Stimulated activated CD4-positive, alpha-beta T cell treated with anti-CD3 and anti-CD28 coated beads, Interleukin-4, amount 100 ng/mL, for 4 hours (primary cell): ENCODE results near the gene RGS3.

Experiments
- DNase-seq, 2 experiments: peaks; one replicate each; pipeline ENCODE4 v3.0.0-alpha.2; 2020

Gene RGS3

DNA sequence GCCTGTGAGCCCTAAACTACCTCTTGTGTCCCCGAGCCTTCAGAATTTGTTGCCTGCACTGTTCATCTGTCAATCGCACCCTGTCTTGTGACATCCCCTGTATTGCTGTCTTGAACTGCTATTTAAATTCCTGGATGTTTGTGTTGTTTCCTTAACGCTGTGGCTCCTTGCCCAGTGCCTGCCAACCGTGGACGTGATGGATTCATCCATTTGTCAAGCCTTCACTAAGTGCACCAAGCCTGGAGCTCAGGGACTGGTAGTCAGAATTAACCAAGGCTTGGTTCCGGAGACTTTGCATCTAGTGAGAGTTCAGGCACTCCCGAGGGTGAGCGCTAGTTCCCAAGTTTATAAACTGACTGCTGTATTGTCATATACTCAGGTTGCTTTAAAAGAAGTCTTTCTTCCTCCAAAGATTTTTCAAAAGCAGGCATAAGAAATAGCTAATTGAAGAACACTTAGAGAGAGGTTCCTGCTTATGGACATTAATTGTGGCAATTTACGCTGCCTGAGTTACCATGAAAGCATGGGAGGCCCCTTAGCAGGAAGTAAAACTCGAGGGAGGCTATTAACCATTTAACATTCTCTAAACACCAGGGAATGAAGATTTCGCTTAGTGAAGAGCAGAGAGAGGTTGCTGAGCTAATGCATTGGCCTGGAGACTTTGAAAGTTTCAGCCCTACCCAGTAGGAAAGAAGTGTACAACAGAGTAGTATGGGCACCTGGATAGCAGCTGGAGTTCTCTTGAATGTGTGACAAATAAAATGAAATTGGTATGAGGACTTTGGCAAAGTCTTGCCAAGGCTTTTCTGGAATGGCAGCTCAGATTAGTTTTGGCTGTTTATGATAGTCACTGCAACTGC is 29.0 kb downstream of the RGS3 start:
- no peak for DNase-seq

DNA sequence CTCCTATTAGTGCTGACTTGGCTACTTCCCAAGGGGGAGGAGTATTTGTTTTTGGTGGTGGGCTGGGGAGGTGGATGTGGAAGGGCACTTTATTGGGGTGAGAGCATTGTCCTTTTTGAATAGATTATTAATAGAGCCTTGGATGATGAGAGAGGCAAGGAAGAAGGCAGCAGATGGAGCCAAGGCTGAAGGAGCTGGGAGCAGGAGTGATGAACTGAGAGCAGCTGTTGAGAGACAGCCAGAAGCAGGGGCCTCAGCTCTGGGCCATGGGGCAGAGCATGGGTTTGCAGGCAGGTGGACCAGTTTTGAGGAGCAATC is 29.6 kb downstream of the RGS3 start:
- no peak for DNase-seq

DNA sequence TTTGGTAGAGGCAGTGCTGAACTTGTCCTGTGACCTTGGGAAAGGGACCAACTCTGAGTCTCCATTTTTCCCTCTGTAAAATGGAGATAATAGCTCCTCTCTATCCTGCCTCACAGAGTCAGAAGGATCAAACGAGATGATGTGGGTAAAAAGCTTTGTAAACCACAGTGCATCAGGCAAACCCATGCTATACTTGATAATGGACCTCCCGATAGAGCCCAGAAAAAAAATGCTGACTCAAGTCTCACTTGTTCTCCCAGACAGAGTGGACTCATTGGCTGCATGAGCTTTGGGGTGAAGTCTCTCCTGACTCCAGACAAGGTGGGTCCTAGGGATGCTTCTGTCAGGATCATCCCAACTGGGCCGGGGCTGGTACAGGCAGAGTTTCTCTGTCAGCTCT is 32.0 kb downstream of the RGS3 start:
- DNase-seq = no peak

DNA sequence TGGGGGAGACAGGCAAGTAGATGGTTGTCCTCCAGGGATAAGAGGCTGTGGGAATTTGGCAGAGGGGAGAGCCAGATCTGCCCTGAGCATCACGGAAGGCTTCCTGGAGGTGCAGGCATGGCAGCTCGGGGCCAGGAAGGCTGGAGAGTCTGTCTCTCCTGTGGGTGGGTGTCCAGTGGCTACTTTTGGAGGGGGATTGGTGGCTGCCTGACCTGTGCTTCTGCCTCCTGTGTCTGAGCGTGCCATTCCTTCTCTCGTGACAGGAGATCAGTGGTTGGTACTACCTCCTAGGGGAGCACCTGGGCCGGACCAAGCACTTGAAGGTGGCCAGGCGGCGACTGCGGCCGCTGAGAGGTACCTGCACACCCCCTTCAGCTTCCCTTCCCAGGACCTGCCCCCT is 33.5 kb downstream of the RGS3 start:
- no peak for DNase-seq

DNA sequence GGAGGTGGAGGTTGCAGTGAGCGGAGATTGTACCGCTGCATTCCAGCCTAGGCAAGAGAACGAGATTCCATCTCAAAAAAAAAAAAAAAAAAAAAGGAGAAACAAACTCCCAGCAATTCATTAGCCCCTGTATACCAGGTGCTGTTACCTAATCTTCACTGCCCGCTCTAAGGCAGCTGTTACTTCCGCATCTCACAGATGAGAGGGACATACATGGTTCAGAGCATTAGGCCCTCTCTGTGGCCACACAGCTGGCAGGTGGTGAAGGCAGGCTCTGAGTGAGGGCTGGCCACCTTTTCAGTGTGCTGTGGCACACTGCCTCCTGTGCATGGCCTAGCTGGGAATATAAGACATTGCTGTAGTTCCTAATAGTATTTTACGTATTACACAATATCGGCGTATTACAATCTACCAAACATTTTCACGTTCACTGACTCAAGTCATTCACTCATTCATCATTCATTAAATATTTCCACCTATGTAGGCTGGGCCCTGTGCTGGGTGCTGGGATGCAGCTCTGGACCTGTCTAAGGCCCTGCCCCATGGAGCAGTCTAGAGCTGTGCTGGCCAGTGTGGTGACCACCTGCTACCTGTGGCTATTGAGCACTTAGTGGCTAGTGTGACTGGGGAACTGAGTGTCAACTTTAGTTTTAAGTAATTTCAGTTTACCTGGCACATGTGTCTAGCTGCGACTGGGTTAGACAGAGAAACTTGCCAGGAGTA is 35.8 kb downstream of the RGS3 start:
- no peak for DNase-seq

DNA sequence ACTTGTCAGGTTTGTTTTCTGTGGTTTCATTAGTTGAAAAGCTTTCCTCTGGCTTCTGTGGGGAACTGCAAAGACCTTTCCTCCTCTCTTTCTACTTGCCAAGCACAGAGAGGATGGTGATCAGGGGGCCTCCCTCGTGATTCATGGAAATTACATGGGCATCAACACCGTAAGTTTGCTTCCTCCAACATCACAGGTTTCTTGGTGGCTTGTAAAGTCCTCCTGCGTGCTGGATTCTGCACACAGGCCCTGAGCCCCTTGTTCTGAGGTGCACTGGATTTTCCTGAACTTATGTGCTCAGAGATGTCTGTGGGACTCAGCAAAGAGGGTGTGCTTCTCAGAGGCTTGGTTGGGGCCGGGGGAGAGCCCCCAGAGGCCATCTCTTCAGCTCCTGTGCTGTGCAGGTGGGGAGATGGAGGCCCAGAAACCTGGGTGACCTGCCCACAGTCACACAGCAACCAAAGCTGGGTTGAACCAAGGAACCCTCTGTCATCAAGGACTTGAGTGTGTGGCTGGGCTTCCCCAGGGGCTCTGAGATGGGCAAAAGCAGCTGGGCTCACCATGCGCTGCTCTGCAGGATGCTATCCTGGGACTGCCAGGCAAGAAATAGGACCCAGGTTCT is 36.5 kb downstream of the RGS3 start:
- DNase-seq = no peak

DNA sequence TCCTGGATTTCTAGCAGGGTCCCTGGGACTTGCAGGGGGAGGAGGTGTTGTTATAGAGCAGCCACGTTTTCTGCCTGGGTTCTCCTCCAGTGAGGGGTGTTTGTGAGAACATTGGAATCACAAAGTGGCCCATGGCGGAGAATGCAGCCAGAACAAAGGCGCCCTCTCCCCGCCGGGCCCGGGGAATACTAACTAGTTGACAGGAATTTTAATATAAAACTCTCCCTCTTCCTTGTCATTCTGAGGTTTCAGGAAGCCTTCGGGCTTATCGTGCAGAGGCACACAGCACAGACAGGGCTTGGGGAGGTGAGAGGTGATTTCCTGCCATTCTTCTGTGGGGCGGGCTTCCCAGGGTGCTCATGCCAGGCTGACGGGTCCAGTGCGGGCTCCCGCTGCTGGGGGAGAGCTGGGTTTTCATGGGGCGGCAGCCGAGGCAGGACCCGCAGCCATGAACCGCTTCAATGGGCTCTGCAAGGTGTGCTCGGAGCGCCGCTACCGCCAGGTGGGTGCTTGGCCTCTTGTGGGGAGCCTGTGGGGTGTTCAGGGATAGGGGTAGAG is 37.7 kb downstream of the RGS3 start:
- DNase-seq = no peak

DNA sequence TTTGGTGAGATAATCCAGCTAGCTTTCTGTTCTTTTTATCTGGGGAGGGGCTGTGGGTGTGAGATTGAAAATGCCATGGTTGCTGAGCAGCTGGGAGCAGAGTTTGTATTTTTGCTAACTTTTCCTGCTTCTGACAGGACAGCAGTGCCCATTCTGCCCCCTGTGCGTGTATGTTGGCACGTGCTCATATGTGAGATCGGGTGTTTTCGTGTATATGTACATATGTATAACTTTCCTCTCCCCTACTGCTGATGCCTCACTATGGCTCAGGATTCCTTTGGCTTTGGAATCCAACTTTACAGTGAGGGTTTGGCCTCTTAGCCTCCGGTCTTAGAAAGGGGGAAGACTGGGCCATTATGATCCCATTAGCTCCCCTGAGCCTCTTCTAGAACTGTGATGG is 38.3 kb downstream of the RGS3 start:
- no peak for DNase-seq

DNA sequence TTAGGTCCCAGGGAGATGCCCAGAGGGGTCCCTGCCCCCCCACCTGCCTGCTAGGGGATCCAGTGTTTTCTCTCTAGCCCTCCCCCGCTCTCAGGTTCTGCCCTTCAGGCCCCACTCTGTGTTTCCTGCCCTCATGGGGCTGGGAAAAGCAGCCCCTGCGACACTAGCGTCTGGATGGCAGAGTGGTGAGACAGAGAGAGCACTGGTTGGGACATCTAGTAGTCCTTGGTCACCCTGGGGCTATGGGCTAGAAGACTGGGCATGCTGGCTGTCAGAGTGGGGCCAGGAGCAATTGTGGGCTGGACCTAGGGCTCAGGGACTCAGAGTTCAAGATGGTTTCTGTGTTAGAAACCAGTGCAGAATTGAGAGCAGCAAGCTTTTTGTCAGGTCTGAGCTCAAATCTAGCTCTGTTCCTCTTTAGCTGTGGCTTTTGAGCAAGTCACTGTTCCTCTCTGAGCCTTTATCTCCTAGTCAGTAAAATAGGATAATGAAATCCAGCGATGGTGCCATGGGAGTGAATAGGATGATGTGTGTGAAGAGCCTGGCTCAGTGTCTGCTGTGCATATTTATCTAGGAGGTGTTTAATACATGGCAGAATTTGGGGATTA is 39.0 kb downstream of the RGS3 start:
- DNase-seq = no peak

DNA sequence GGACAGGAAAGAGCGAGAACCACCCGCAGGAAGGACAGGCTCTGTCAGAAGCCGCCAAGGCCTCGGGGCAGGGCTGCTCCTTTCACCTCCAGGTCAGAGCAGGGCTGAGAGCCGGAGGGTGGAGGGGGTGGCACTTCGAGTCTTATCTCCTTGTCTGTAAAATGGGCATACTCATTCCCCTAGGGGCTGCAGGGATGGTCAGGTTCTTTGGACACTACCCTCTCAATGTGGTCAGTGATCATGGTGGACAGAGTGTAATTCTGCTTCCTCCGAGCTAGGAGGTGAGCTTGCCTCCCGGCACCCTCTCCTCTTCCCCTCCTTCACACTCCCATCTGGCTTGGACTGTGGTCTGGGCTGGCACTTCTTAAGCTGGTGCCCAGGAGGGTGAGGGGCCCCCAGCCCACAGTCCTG is 39.6 kb downstream of the RGS3 start:
- DNase-seq = no peak

DNA sequence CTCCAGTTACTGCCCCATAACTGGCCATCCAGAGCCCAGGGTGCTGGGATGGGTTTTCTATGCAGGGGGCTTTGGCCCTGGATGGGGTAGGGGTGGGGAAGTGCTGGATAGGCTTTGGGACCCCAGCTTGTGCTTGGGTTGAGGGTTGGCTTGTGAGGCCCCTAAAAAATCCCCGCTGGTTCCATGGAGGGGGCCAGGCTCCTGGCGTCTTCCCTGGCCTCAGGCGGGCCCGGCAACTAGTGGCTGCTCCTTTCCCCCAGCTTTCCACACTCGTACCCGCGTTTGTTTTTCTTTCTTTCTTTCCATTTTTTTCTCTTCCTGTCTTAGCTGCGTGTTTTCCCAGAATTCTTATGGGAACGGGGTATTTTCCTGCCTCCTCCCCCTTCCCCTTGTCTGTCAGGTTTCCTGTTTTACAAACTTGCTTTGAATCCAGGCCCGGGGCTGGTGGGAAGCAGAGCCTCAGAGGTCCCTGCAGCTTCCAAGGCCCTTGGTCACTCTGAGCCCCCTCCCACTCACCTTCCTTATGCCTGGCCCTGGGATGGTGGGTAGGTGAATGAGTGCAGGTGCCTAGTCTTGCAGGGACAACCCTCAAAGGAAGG is 40.2 kb downstream of the RGS3 start:
- no peak for DNase-seq

DNA sequence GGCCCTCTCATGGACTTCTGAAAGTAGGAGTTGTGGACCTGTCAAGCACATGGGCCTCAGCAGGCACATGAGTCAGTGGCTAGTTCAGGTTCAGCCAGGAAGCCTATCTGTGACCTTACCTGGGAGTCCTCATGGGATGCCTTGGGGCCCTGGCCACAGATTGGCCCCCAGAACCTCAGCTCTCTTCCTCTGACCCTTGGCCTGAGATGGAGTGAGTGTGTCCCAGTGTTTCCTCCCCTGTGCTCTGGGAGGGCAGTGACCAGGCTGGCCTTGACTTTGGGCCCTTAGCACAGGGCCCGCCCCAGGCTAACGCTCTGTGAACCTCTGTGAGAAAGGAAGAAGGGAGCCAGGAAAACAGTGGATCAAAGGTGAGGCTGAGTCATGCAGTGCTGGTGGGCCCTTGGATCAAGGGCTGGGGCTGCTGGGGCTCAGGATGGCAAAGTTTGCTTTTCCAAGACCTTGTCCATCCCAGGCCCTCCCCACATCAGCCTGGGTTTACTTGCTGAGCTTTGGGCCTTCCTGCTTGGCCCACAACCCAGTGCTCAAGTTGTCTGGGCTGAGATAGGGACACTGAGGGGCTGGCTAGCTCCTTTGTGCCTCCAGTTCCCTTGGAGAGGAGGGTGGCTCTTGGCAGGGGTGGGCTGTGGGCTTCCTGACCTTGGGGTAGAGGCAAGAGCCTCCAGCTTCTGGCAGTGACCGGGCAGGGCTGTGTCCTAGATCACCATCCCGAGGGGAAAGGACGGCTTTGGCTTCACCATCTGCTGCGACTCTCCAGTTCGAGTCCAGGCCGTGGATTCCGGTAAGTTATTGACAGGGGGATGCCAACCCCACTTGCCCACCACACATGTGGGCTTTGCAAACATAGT is 41.4 kb downstream of the RGS3 start:
- DNase-seq = no peak

DNA sequence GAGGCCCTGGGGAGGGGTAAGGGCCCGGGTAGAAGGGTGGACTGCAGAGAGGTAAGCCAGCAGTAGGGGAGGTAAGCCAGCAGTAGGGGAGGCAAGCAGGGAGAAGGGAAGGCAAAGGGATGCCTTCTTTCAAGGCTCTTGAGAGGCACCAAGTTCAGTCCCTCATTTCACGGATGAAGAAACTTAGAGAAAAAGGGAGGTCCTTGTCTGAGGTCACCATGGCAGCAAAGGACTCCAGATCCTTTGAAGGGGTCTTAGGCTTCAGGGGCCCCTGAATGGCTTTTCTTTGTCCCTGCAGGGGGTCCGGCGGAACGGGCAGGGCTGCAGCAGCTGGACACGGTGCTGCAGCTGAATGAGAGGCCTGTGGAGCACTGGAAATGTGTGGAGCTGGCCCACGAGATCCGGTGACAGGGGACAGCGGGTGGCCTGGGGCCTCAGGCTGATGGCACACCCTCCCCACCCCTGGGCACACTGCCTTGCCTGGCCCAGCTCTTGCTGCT is 42.6 kb downstream of the RGS3 start:
- no peak for DNase-seq

DNA sequence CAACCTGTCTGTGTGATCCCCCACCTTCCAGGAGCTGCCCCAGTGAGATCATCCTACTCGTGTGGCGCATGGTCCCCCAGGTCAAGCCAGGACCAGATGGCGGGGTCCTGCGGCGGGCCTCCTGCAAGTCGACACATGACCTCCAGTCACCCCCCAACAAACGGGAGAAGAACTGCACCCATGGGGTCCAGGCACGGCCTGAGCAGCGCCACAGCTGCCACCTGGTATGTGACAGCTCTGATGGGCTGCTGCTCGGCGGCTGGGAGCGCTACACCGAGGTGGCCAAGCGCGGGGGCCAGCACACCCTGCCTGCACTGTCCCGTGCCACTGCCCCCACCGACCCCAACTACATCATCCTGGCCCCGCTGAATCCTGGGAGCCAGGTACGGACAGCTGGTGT is 43.7 kb downstream of the RGS3 start:
- no peak for DNase-seq

DNA sequence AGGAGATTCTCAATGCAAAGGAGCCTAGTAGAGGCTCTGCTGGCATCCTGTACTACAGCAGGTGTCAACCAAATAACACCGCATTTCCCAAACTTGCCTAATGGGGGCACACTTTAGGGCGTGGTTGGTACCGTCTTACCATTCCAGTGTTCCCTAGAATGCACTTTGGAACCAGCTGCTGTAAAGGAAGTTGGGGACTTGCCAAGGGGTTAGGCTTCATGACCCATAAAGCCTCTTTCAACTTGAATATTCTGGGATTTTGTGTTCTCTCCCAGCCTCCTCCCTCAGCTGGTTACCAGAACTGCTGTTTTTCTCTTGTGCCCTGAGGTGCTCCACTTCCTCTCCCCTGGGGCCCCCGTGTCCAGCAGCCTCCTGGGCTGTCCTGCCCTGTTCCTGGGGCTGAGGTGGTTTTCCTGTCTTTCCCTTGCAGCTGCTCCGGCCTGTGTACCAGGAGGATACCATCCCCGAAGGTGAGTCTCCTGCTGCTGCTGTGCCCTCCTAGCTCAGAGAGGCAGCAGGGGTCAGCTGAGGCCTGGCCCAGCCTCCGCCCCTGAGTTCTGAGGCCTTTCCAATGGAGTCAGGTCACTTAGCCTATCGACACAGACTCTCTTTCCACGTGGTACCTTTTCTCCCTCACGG is 44.7 kb downstream of the RGS3 start:
- DNase-seq = no peak

DNA sequence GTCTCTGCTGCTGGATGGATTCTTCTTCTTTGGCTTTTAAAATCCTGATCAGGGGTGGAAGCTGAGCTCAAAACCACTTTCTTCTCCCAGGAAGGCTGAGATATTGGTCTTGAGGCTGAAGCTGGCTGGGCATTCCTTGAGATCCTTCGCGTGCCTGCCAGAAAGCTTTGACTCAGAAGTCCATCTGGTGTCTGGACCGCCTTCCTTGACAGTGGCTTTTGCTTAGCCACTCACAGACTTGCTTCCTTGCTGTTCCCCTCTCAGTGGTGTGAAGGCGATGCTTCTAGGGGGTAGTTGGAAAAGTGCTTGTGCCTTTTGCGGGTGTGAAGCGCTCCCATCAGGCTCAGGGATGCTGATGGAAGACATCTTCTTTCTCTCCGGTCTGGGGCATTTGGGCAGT is 45.9 kb downstream of the RGS3 start:
- DNase-seq = no peak

DNA sequence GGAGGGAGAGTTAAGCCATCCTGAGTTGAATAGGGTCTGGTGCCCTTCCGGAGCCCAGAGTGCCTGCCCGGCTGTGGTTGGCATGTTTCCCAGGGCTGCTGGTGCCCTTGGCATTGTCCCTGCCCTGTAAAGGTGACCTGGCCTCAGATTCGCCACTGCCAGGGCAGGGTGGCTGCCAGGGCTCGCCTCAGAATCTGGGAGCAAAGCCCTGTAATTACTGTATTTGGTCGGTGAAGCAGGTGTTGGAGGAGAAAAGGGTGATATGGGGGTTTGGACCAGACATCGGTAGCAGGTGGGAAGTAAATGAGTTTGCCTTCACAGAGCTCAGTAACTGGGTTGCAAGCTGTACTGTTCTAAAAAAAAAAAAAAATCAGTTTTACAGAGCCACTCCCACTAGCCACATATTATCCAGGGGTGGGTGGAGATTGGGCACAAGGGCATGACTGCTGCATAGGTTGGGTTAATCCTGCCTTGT is 47.6 kb downstream of the RGS3 start:
- DNase-seq = no peak

DNA sequence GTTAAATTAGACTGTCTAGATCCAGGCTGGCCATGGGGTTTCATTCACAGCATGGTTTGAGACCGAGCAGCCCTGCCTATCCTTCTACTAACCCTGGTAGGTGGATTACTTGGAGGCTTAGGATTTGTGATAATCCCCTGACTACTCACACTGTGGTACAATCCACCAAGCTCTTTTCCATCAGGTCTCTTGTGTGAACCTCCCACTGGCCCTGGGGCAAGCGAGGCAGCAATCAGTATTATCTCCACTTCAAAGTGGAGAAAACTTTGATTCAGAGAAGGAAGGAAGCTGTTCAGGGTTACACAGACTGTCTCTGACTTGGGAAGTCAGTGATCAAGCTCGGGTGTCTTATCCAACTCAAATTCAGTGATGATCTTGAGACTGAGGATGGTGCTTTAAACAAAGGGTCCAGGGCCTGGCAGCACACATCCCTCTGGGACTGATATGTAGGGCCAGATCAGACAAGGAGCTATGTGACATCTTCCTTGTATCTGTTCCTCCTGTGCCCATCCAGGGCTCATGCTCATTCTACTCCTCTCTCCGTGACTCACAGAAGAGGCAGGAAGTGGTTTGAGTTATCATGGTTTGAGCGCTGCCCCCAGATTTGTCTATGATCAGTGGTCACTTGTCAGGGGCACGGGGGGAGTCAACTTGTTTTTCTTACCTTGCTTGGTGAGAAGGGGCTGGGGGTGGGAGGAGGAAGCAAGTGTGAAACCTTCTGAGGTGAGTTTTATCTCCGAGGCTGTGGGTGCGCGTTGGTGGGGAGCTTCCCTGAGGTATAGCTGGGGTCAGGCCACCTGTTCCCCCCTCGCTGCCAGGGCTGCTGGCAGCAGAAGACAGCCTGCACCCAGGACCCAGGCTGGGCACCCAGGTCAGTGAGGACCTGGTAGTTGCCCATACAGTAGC is 48.6 kb downstream of the RGS3 start:
- peak; percentile 60 to 77 for DNase-seq

DNA sequence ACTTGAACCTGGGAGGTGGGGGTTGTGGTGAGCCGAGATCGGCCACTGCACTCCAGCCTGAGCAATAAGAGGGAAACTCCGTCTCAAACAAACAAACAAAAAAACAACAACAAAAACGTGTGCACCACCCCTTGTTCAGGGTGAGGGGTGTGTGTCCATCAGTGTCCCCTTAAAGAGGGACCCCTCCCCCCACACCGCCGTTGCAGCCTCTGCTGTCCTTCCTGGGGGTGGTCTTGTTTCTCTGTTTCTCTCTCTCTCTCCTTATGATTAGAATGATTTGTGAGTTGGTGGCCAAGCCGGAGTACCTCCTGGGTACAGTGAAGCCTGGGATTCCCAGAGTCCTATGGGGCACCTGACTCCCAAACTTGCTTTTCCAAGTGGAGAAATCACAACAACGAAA is 49.6 kb downstream of the RGS3 start:
- no peak for DNase-seq

DNA sequence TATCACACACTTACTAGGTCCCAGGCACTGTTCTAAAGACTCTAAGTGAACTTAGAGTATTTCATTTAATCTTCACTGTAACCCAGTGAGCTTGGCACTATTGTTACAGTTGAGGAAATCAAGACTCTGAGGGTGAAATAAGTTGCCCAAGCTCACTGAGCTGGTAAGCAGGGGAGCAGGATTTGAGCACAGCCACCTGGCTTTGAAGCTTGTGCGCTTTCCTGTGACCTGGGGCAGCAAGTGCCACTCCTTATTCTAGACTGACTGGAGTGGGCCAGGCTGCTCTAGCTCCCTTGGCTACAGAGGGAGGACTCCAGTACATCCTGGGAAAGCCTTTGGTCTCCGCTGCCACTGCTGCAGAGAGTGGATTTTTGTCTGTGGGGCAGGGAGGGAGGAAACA is 50.0 kb downstream of the RGS3 start:
- no peak for DNase-seq
